Fibroblast of the conjunctiva (primary cell): ENCODE results near the gene CHEK2.
A peak's percentile ranks its signal among the peaks of the same experiment; 100 is the strongest.
"Not testable (repeated sequence)": the region's sequence is repeated elsewhere in the genome, so short reads cannot be mapped to it uniquely, and the experiment has no call there.

ENCODE experiments used
- DNase-seq: peaks from one replicate; pipeline ENCODE4 v3.0.0-alpha.2; 2010; ENCODE audit warnings: low read depth

The CHEK2 gene

DNA sequence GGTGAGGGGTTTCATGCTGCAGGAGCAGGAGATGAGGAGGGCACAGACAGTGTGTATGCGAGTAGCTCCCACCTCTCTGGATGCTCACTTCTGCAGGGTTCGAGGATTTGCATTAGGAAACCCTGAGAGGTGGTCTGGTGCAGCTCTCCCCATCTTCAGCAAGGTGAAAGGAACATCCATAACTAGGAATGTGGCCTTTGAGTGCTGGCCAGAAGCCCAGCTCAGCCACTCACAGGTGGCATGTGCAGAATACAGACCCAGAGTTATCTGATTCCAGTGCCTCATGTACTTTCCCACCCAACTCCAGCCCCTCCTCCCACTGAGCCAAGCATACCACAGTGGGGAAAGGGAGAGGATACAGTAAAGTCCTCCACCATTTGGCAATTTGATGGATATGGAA lies 51.8 kb downstream of the CHEK2 start:
- not testable (repeated sequence) for DNase-seq

GRCh38 chr22:28682966-28683365 lies 58.7 kb downstream of the CHEK2 start:
- DNase-seq, result not testable (repeated sequence)

DNA sequence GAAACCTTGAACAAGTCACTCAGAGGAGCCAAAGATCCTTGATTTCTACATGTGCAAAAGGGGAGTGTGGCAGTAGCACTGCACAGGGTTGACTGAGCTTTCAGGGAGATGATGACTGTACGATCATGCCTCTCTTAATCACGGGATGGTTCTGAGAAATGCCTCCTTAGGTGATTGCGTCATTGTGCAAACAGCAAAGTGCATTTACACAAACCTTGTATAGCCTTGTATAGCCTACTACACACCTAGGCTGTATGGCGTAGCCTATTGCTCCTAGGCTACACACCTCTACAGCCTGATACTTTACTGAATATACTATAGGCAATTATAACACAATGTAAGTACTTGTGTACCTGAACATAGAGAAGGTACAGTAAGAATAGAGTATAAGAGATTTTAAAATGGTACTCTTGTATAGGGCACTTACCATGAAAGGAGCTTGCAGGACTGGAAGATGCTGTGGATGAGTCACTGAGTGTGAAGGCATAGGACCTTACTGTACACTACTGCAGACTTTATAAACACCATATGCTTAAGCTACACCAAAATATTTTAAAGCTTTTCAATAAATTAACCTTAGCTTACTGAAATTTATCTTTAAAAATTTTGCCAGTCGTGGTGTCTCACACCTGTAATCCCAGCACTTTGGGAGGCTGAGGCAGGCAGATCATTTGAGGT lies 60.7 kb downstream of the CHEK2 start:
- not testable (repeated sequence) for DNase-seq

DNA sequence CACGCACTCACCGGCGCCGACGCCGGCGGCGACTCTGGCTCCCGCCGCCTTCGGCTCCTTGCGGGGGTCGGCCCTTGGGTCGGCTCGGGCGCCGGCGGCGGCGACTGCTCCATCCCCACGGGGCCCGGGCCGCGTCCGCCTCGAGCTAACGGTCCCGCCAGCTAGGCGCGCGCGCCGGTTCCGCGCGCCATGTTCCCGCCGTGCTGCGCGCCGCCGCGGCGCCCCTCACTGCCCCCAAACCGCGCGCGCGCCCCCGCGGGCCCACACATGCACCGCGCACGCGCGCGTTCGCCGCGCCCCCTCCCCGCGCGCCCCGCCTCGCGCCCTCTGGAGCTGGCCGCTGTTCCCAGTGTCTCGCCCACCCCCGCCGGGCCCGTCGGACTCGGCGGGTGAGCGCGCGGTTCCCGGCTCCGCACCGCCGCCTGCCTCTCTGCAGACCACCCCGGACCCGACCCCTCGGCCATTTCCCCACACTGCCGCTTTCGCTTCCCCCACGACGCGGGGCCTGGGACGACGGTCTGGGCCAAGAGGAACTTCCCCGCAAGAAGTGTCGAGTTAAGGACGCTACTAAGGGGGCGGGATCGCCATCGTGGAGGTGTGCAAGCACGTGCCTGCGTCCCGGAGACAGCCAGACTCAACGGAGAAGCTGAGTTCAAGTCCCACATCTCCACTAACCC lies 61.9 kb downstream of the CHEK2 start, which contains the start of gene TTC28:
TSS of gene TTC28 (minus strand) at position 230 of the 677 bp plus-strand sequence. CDS start at position 113, 117 bp downstream.
- peak; percentile 46 for DNase-seq

DNA sequence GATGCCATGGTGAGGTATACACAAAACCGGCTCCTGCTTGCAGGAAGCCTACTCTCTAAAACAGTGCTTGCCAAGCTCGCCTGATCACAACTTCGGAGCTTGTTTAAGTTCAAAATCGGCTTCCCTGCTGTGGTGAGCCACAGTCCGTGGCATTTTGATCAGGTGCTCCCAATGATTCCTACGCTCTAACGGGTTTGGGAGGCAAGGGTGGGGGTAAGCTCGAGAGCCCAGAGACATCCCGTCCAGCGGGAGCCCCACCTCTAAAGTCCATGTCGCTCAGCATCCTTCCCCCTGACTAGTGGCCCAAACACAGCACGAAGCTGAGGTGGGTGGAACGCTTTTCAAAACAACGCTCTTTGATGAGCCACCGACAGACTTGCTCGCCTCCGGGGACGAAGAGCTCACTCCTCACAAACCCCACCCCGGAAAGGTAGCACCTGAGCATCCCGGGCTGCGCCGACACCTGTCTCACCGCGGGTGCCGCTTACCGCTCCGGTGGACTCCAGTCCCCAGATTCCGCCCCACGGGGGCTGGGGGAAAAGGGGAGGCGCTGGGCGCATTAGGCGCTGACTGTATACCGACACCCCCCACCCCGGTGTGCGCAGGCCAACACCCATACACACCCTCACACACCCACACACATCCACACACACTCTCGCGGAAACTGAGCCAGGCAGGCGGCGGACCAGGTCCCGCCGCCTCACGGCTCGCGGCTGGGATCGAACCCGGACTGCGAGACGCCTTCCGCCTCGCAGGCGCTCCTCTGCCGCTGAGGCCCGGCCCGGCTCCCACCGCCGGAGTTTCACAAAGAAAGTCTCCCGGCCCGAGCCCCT lies 62.6 kb downstream of the CHEK2 start:
- DNase-seq, result not testable (repeated sequence)

GRCh38 chr22:28678170-28678569 lies 63.5 kb downstream of the CHEK2 start:
- not testable (repeated sequence) for DNase-seq

- DNase-seq, result no peak
Measured at GRCh38 chr22:28674121-28674563, 67.5 kb downstream of the CHEK2 start.

- no peak for DNase-seq
Measured at GRCh38 chr22:28670756-28671155, 70.9 kb downstream of the CHEK2 start.

DNA sequence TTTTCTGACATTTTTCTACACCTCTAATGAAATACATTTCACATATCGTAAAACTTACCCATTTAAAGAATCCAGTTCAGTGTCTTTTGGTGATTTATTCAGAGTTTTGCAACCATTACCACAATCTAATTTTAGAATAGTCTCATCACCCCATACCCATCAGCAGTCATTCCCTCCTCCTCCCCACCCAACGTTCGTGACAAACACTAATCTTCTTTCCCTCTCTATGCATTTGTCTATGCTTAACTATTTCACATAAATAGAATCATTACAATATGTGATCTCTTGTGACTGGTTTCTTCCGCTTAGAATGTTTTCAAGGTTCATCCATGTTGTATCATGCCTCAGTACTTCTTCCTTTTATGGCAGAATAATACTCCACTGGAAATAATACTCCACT lies 71.5 kb downstream of the CHEK2 start:
- DNase-seq, result no peak

DNA sequence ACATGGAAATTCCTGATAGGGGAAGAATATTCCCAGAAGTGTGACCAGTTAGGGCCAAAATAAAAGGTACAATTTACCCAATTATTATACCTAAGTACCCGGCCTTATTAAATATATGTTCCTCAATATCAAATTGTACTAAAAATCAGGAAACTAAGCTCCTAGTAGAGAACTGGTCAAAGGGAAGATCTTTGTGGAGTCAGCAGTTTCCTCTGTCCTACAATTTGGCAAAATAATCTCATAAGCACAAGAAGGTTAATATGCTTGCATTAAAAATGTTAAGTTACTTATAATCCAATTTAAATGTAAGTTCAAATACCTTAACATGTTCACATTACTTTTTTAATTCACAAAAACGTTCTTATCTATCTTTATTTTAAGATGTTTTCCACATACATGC lies 72.2 kb downstream of the CHEK2 start:
- no peak for DNase-seq

GRCh38 chr22:28663569-28663942 lies 78.1 kb downstream of the CHEK2 start:
- DNase-seq, result not testable (repeated sequence)

DNA sequence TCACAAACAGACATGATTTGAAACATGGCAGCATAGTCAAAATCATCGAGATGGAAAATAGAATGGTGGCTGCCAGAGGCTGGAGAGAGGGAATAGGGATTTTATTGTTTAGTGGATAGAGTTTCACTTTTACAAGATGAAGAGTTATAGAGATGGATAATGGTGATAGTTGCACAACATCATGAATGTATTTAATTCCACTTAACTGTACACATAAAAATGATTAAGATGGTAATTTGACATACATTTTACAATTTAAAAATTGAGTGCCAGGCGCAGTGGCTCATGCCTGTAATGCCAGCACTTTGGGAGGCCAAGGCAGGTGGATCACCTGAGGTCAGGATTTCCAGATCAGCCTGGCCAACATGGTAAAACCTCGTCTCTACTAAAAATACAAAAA lies 83.2 kb downstream of the CHEK2 start:
- no peak for DNase-seq

DNA sequence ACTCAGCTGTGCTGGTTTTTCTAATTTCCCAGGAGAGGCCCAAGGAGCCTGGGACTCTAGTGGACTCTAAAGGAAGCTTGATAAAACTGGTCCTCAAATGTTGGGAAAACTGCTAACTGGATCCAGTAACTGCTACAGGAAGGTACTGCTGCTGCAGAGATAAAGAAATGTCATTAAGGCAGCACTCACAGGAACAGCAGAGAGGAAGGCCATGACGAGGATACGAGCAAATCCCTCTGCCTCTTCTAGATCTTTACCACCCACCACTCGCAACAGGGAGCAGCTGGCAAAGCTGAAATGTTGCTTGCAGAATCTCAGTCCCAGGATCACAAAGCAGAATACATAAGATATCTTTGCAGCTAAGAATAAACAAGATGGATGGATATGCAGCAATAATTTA lies 85.4 kb downstream of the CHEK2 start:
- DNase-seq, result no peak

DNA sequence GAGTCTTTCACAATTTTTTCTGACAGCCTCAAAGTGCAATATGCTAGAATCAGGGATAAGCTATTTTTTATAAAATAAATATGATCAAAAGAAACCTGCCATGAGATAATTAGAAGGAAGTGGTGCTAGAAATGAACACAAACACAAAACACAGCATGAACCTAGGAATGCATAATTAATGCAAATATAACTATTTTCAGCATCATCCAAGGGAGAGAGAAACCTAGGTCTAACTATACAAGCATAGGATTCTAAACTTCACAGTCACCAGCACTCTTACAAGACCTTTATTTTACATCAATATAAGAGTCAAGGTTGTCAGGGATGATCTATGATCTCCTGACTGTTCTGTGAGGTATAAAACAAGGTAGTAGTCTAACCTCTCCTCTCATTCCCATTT lies 91.2 kb downstream of the CHEK2 start:
- no peak for DNase-seq

- DNase-seq, result no peak
Measured at GRCh38 chr22:28648792-28649191, 92.8 kb downstream of the CHEK2 start.

GRCh38 chr22:28647216-28647615 lies 94.4 kb downstream of the CHEK2 start:
- no peak for DNase-seq

DNA sequence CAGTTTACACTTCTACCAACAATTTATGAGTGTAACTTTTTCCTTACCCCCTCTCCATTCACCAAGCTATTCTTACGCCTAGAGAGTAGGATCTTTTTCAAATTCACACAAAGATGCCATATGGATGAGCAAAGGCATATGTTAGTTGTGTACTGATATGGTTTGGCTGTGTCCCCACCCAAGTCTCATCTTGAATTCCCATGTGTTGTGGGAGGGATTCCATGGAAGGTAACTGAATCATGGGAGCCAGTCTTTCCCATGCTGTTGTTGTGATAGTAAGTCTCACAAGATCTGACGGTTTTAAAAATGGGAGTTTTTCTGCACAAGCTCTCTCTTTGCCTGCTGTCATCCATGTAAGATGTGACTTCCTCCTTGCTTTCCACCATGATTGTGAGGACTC lies 102.3 kb downstream of the CHEK2 start:
- no peak for DNase-seq
